22Rv1 (cell line): ENCODE results near the gene GATAD2A.

Experiments used
- ZFX ChIP-seq: fragments of 450-650 bp; IDR thresholded peaks from 2 replicates; pipeline ENCODE4 v1.6.1; 2017; ENCODE audit warnings: antibody characterized with exemption, borderline replicate concordance
- TF ChIP-seq, protein P1 (sequence below): fragments of 450-650 bp; IDR thresholded peaks from 2 replicates; pipeline ENCODE4 v1.5.1; 2017; ENCODE audit warnings: mild to moderate bottlenecking

DNA sequence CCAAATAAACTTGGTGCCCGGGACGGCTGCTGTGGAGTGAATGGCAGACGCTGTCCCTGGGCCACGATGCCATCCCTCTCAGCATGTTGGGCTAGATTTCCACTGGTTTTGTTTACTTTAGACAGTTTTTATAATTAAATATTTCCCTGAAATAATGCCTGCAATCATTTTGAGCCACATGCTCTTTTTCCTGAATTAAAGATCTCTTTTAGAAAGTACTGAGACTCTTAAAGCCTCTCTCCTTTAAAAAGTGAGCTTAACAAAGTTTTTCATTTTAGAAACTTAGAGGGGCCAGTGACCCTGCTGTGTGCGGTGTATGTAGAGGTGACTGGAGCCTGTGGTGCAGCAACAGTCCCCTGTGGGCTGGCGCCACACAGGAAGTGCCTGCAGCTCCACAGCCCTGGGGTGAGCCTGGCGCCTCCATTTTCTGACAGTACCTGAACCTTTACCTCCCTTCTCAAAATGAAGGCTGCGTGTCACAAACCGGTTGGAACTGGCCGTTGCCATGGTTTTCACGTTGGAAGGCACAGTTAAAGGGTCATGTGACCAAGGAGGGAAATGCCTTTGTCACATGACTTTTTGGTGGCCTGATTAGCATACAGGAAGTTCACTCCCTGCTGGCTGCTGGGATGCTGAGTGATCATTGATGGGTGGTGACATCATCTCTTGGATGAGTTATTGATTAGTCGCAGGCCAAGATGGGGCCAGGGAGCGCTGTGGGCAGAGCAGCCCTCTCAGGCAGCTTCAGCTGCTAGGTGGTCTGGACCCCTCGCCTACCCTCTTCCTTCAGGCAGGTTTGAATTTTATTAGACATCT is 83.6 kb downstream of the GATAD2A start:
- TF ChIP-seq, protein P1, sequence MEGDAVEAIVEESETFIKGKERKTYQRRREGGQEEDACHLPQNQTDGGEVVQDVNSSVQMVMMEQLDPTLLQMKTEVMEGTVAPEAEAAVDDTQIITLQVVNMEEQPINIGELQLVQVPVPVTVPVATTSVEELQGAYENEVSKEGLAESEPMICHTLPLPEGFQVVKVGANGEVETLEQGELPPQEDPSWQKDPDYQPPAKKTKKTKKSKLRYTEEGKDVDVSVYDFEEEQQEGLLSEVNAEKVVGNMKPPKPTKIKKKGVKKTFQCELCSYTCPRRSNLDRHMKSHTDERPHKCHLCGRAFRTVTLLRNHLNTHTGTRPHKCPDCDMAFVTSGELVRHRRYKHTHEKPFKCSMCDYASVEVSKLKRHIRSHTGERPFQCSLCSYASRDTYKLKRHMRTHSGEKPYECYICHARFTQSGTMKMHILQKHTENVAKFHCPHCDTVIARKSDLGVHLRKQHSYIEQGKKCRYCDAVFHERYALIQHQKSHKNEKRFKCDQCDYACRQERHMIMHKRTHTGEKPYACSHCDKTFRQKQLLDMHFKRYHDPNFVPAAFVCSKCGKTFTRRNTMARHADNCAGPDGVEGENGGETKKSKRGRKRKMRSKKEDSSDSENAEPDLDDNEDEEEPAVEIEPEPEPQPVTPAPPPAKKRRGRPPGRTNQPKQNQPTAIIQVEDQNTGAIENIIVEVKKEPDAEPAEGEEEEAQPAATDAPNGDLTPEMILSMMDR: no peak
- no peak for TF ChIP-seq ZFX
